Activated CD8-positive, alpha-beta memory T cell treated with anti-CD3 and anti-CD28 coated beads, Interleukin-2, amount 10 ng/mL, durations not matched to agents 7 days and 5 days (primary cell): ENCODE data around the gene MARCHF6. TPM values are rescaled to one million over a fixed set of nuclear protein-coding genes. Genes with fewer than 3 reads are reported as not detected.
A peak's percentile ranks its signal among the peaks of the same experiment; 100 is the strongest.
"Not testable (repeated sequence)": the region's sequence is repeated elsewhere in the genome, so short reads cannot be mapped to it uniquely, and the experiment has no call there.

Experiments used
- ATAC-seq: fragments of 150-1000 bp; cut with Tn5 transposase; one replicate; pipeline ENCODE4 v1.10.0; 2021; ENCODE audit warnings: moderate library complexity
- CTCF ChIA-PET: fragments of 350-600 bp; sonication (Branson Sonifier 250); formaldehyde crosslinking; loops from one replicate; lab custom pipeline; 2021; ENCODE audit warnings: antibody characterized with exemption; lab: Charles Lee
- DNase-seq: peaks from one replicate; pipeline ENCODE4 v3.0.0-alpha.2; 2020
- H3K27ac Mint-ChIP-seq: one replicate; pipeline ENCODE4 v1.8.0; 2021; ENCODE audit warnings: mild to moderate bottlenecking, mixed read lengths
- H3K27me3 Mint-ChIP-seq: one replicate; pipeline ENCODE4 v1.8.0; 2021; ENCODE audit warnings: mixed read lengths
- H3K36me3 Mint-ChIP-seq: one replicate; pipeline ENCODE4 v1.8.0; 2021; ENCODE audit warnings: mild to moderate bottlenecking, mixed read lengths
- H3K4me1 Mint-ChIP-seq: one replicate; pipeline ENCODE4 v1.8.0; 2021; ENCODE audit warnings: mixed read lengths
- H3K4me3 Mint-ChIP-seq: one replicate; pipeline ENCODE4 v1.8.0; 2021; ENCODE audit warnings: mild to moderate bottlenecking, moderate library complexity, mixed read lengths
- H3K9me3 Mint-ChIP-seq: one replicate; pipeline ENCODE4 v1.8.0; 2022; ENCODE audit warnings: low read depth, mixed read lengths
- total RNA-seq, 2 experiments: library from RNA; stranded (reverse); gene quantifications; one replicate each; pipeline ENCODE4 v1.2.3, GENCODE V29; 2021

Gene MARCHF6
- total RNA-seq, 2 experiments from 2014 or later: 88.5 to 89.9 TPM

- Mint-ChIP-seq H3K27ac (no peak overlapping the region), H3K4me1 (peaks cover 21% of the 10 kb centered on the region), H3K36me3 (peaks cover 21% of the 10 kb centered on the region), H3K27me3 (no peaks in the 10 kb centered on the region), H3K9me3 (no peaks in the 10 kb centered on the region), H3K4me3 (no peak overlapping the region)
- no peak for DNase-seq
- no peak for ATAC-seq
- CTCF ChIA-PET: no interaction called here
These were observed 13.1 kb downstream of the MARCHF6 start for GRCh38 chr5:10366310-10367272.

- CTCF ChIA-PET: interaction anchor here (0.6 to 1.1 kb wide), 3 partner anchors 9 to 84 kb away, joined by 3 to 7 read pairs (median 3); no protein-coding TSS in a partner anchor
- H3K4me3 Mint-ChIP-seq: no peak overlapping the region
- no peaks in the 10 kb centered on the region for H3K27me3 Mint-ChIP-seq
- peaks cover 21% of the 10 kb centered on the region for H3K4me1 Mint-ChIP-seq
- peaks cover 21% of the 10 kb centered on the region for H3K36me3 Mint-ChIP-seq
- no peak for DNase-seq
- no peaks in the 10 kb centered on the region for H3K9me3 Mint-ChIP-seq
- ATAC-seq: no peak
- no peak overlapping the region for H3K27ac Mint-ChIP-seq
These were observed 14.1 kb downstream of the MARCHF6 start for GRCh38 chr5:10367579-10367978.

- ATAC-seq: no peak
- Mint-ChIP-seq H3K4me3 (no peak overlapping the region), H3K36me3 (peaks cover 34% of the 10 kb centered on the region), H3K9me3 (no peaks in the 10 kb centered on the region), H3K27ac (no peak overlapping the region), H3K4me1 (peaks cover 36% of the 10 kb centered on the region), H3K27me3 (no peaks in the 10 kb centered on the region)
- CTCF ChIA-PET: interaction anchor here (0.9 to 2.7 kb wide), 3 partner anchors 12 to 90 kb away, joined by 3 to 9 read pairs (median 5); no protein-coding TSS in a partner anchor
- DNase-seq: no peak
These were observed 17.4 kb downstream of the MARCHF6 start for GRCh38 chr5:10370931-10371330.

GRCh38 chr5:10371369-10371768, 17.9 kb downstream of the MARCHF6 start:
- ATAC-seq, H3K27ac Mint-ChIP-seq, H3K27me3 Mint-ChIP-seq, DNase-seq, H3K4me3 Mint-ChIP-seq, H3K9me3 Mint-ChIP-seq: not testable (repeated sequence)
- Mint-ChIP-seq H3K4me1 (peaks cover 40% of the 10 kb centered on the region), H3K36me3 (peaks cover 39% of the 10 kb centered on the region)
- CTCF ChIA-PET: interaction anchor here (1.2 to 2.7 kb wide), 2 partner anchors 88 to 91 kb away, joined by 3 to 9 read pairs; no protein-coding TSS in a partner anchor

GRCh38 chr5:10372726-10373709, 19.5 kb downstream of the MARCHF6 start:
- Mint-ChIP-seq H3K4me3 (no peak overlapping the region), H3K36me3 (peaks cover 42% of the 10 kb centered on the region), H3K4me1 (peaks cover 52% of the 10 kb centered on the region), H3K9me3 (no peaks in the 10 kb centered on the region), H3K27me3 (no peaks in the 10 kb centered on the region), H3K27ac (peak overlapping the region; percentile 4)
- no peak for ATAC-seq
- DNase-seq: no peak
- CTCF ChIA-PET: interaction anchor here (1.2 kb wide), 1 partner anchor 10 kb away, joined by 3 read pairs; no protein-coding TSS in a partner anchor

GRCh38 chr5:10374046-10375022, 20.8 kb downstream of the MARCHF6 start:
- no peak for ATAC-seq

GRCh38 chr5:10375146-10375545, 21.7 kb downstream of the MARCHF6 start:
- H3K4me3 Mint-ChIP-seq, CTCF ChIA-PET, H3K27ac Mint-ChIP-seq, H3K9me3 Mint-ChIP-seq, DNase-seq, H3K27me3 Mint-ChIP-seq, ATAC-seq: not testable (repeated sequence)
- Mint-ChIP-seq H3K4me1 (peaks cover 52% of the 10 kb centered on the region), H3K36me3 (peaks cover 34% of the 10 kb centered on the region)

More at GRCh38 chr5:10374046-10375022, 20.8 kb downstream of the MARCHF6 start:
- peaks cover 36% of the 10 kb centered on the region for H3K36me3 Mint-ChIP-seq
- H3K27me3 Mint-ChIP-seq: no peaks in the 10 kb centered on the region
- no peak overlapping the region for H3K4me3 Mint-ChIP-seq
- CTCF ChIA-PET: interaction anchor here (1.2 kb wide), 1 partner anchor 12 kb away, joined by 3 read pairs; no protein-coding TSS in a partner anchor
- H3K27ac Mint-ChIP-seq: peak overlapping the region; percentile 24
- DNase-seq: no peak
- peaks cover 52% of the 10 kb centered on the region for H3K4me1 Mint-ChIP-seq
- H3K9me3 Mint-ChIP-seq: no peaks in the 10 kb centered on the region

- H3K36me3 Mint-ChIP-seq: peaks cover 36% of the 10 kb centered on the region
- no peak for DNase-seq
- no peaks in the 10 kb centered on the region for H3K27me3 Mint-ChIP-seq
- no peak overlapping the region for H3K27ac Mint-ChIP-seq
- no peak overlapping the region for H3K4me3 Mint-ChIP-seq
- H3K9me3 Mint-ChIP-seq: no peaks in the 10 kb centered on the region
- CTCF ChIA-PET: interaction anchor here (0.6 to 1.4 kb wide), 3 partner anchors 9 to 93 kb away, joined by 3 to 5 read pairs (median 4); no protein-coding TSS in a partner anchor
- no peak for ATAC-seq
- peaks cover 45% of the 10 kb centered on the region for H3K4me1 Mint-ChIP-seq
These were observed 23.0 kb downstream of the MARCHF6 start for GRCh38 chr5:10376544-10376943.

GRCh38 chr5:10377081-10377480, 23.6 kb downstream of the MARCHF6 start:
- peak; percentile 53 for DNase-seq
- peak; percentile 39 for ATAC-seq
- Mint-ChIP-seq H3K27me3 (no peaks in the 10 kb centered on the region), H3K9me3 (no peaks in the 10 kb centered on the region), H3K27ac (no peak overlapping the region), H3K4me3 (no peak overlapping the region), H3K36me3 (peaks cover 41% of the 10 kb centered on the region), H3K4me1 (peaks cover 45% of the 10 kb centered on the region)
- CTCF ChIA-PET: interaction anchor here (0.6 to 1.4 kb wide), 3 partner anchors 9 to 93 kb away, joined by 3 to 5 read pairs (median 4); no protein-coding TSS in a partner anchor

- no peak overlapping the region for H3K27ac Mint-ChIP-seq
- DNase-seq (no peak), ATAC-seq (no peak)
- H3K36me3 Mint-ChIP-seq: peaks cover 36% of the 10 kb centered on the region
- CTCF ChIA-PET: no interaction called here
- H3K4me3 Mint-ChIP-seq: no peak overlapping the region
- no peaks in the 10 kb centered on the region for H3K27me3 Mint-ChIP-seq
- no peaks in the 10 kb centered on the region for H3K9me3 Mint-ChIP-seq
- H3K4me1 Mint-ChIP-seq: peaks cover 14% of the 10 kb centered on the region
These were observed 28.3 kb downstream of the MARCHF6 start for GRCh38 chr5:10381803-10382202.

GRCh38 chr5:10384483-10384882, 31.0 kb downstream of the MARCHF6 start:
- Mint-ChIP-seq H3K4me1 (no peaks in the 10 kb centered on the region), H3K27ac (no peak overlapping the region), H3K36me3 (peaks cover 28% of the 10 kb centered on the region), H3K9me3 (no peaks in the 10 kb centered on the region), H3K4me3 (no peak overlapping the region), H3K27me3 (no peaks in the 10 kb centered on the region)
- DNase-seq: no peak
- ATAC-seq: no peak
- CTCF ChIA-PET: no interaction called here

GRCh38 chr5:10387690-10388089, 34.2 kb downstream of the MARCHF6 start:
- no peaks in the 10 kb centered on the region for H3K9me3 Mint-ChIP-seq
- no peak for ATAC-seq
- CTCF ChIA-PET: interaction anchor here (1.2 kb wide), 1 partner anchor 23 kb away, joined by 3 read pairs; no protein-coding TSS in a partner anchor
- no peak for DNase-seq
- H3K27ac Mint-ChIP-seq: no peak overlapping the region
- H3K4me1 Mint-ChIP-seq: no peaks in the 10 kb centered on the region
- no peak overlapping the region for H3K4me3 Mint-ChIP-seq
- H3K27me3 Mint-ChIP-seq: no peaks in the 10 kb centered on the region
- peaks cover 31% of the 10 kb centered on the region for H3K36me3 Mint-ChIP-seq
